Liver (tissue), 3 donors: Measurements from ENCODE around the gene TLE2.

ENCODE experiments used
- GABPA ChIP-seq, 2 donors: IDR thresholded peaks in 1 of 2; conservative IDR thresholded peaks in 1 of 2; 2 replicates each; pipeline ENCODE4 v1.6.1; 2016; ENCODE audit warnings: antibody characterized with exemption in 2 of 2, mild to moderate bottlenecking in 1 of 2, moderate library complexity in 1 of 2
- JUND ChIP-seq, 2 donors: IDR thresholded peaks; 2 replicates each; pipeline ENCODE4 v1.6.1; 2016; ENCODE audit warnings: antibody characterized with exemption in 2 of 2
- TF ChIP-seq, protein P1 (sequence below): fragments of 150-350 bp; IDR thresholded peaks from 2 replicates; pipeline ENCODE4 v1.5.1; 2017; ENCODE audit warnings: improper control_type of control experiment, low read depth, low read length; ENCODE audit not compliant: missing input control
- TF ChIP-seq, protein P2 (sequence below): IDR thresholded peaks from 2 replicates; pipeline ENCODE4 v1.6.1; 2016; ENCODE audit warnings: antibody characterized with exemption
- TF ChIP-seq, protein P3 (sequence below): IDR thresholded peaks from 2 replicates; pipeline ENCODE4 v1.6.1; 2016; ENCODE audit warnings: antibody characterized with exemption, mild to moderate bottlenecking
- TF ChIP-seq, protein P4 (sequence below): IDR thresholded peaks from 2 replicates; pipeline ENCODE4 v1.6.1; 2016; ENCODE audit warnings: antibody characterized with exemption
- donor health status: healthy.
- donor health status: healthy.

DNA sequence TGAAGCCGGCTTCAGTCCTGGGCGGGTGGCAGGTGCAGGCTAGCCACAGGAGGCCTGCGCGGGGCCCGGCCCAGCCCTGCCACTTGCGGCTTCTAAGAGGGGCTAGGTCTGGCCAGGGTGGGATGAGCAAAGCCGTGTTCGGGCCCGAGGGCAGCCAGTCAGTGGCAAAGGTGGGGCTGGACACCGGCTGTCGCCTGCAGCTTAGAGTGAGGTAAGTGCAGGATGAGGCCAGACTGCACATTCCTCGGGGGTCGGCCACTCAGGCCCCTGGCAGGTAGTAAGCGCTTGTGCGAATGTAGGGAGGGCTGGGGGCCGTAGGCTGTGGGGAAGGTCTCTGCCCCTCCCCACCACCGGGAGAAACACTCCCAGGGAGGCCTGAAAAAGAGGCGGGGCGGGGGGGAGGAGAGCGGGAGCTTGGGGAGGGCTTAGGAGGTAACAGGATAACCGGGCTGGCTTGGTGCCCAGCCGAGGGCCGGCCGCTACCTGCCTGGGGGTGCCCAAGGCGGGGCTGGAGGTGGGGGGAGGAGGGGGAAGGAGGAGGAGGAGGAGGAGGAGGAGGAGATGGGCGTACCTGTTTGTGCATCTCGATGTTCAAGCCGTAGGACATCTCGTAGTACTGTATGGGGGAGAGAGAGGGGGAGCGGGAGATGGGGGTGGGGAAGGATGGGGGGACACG lies 26.8 kb upstream of the TLE2 start:
- TF ChIP-seq JUND (IDR thresholded peaks at IDR 0.05), result no peak
- TF ChIP-seq, protein P1, sequence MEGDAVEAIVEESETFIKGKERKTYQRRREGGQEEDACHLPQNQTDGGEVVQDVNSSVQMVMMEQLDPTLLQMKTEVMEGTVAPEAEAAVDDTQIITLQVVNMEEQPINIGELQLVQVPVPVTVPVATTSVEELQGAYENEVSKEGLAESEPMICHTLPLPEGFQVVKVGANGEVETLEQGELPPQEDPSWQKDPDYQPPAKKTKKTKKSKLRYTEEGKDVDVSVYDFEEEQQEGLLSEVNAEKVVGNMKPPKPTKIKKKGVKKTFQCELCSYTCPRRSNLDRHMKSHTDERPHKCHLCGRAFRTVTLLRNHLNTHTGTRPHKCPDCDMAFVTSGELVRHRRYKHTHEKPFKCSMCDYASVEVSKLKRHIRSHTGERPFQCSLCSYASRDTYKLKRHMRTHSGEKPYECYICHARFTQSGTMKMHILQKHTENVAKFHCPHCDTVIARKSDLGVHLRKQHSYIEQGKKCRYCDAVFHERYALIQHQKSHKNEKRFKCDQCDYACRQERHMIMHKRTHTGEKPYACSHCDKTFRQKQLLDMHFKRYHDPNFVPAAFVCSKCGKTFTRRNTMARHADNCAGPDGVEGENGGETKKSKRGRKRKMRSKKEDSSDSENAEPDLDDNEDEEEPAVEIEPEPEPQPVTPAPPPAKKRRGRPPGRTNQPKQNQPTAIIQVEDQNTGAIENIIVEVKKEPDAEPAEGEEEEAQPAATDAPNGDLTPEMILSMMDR, result no peak
- TF ChIP-seq, protein P2, sequence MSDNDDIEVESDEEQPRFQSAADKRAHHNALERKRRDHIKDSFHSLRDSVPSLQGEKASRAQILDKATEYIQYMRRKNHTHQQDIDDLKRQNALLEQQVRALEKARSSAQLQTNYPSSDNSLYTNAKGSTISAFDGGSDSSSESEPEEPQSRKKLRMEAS, result no peak
- no peak for TF ChIP-seq GABPA (IDR thresholded peaks at IDR 0.05 in 1 of 2, conservative IDR thresholded peaks at IDR 0.05 in 1 of 2)
- TF ChIP-seq, protein P3, sequence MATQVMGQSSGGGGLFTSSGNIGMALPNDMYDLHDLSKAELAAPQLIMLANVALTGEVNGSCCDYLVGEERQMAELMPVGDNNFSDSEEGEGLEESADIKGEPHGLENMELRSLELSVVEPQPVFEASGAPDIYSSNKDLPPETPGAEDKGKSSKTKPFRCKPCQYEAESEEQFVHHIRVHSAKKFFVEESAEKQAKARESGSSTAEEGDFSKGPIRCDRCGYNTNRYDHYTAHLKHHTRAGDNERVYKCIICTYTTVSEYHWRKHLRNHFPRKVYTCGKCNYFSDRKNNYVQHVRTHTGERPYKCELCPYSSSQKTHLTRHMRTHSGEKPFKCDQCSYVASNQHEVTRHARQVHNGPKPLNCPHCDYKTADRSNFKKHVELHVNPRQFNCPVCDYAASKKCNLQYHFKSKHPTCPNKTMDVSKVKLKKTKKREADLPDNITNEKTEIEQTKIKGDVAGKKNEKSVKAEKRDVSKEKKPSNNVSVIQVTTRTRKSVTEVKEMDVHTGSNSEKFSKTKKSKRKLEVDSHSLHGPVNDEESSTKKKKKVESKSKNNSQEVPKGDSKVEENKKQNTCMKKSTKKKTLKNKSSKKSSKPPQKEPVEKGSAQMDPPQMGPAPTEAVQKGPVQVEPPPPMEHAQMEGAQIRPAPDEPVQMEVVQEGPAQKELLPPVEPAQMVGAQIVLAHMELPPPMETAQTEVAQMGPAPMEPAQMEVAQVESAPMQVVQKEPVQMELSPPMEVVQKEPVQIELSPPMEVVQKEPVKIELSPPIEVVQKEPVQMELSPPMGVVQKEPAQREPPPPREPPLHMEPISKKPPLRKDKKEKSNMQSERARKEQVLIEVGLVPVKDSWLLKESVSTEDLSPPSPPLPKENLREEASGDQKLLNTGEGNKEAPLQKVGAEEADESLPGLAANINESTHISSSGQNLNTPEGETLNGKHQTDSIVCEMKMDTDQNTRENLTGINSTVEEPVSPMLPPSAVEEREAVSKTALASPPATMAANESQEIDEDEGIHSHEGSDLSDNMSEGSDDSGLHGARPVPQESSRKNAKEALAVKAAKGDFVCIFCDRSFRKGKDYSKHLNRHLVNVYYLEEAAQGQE, result no peak
- TF ChIP-seq, protein P4, sequence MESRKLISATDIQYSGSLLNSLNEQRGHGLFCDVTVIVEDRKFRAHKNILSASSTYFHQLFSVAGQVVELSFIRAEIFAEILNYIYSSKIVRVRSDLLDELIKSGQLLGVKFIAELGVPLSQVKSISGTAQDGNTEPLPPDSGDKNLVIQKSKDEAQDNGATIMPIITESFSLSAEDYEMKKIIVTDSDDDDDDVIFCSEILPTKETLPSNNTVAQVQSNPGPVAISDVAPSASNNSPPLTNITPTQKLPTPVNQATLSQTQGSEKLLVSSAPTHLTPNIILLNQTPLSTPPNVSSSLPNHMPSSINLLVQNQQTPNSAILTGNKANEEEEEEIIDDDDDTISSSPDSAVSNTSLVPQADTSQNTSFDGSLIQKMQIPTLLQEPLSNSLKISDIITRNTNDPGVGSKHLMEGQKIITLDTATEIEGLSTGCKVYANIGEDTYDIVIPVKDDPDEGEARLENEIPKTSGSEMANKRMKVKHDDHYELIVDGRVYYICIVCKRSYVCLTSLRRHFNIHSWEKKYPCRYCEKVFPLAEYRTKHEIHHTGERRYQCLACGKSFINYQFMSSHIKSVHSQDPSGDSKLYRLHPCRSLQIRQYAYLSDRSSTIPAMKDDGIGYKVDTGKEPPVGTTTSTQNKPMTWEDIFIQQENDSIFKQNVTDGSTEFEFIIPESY, result no peak
